HG03095 (cell line): ENCODE results near the gene SMOC2.
"Not testable (repeated sequence)": the region's sequence is repeated elsewhere in the genome, so short reads cannot be mapped to it uniquely, and the experiment has no call there.

ENCODE experiments used
- ATAC-seq: cut with Tn5 transposase; IDR thresholded peaks from one replicate; pipeline ENCODE4 v1.9.1; 2021; ENCODE audit warnings: moderate library complexity; ENCODE audit not compliant: unreplicated experiment

Gene SMOC2

DNA sequence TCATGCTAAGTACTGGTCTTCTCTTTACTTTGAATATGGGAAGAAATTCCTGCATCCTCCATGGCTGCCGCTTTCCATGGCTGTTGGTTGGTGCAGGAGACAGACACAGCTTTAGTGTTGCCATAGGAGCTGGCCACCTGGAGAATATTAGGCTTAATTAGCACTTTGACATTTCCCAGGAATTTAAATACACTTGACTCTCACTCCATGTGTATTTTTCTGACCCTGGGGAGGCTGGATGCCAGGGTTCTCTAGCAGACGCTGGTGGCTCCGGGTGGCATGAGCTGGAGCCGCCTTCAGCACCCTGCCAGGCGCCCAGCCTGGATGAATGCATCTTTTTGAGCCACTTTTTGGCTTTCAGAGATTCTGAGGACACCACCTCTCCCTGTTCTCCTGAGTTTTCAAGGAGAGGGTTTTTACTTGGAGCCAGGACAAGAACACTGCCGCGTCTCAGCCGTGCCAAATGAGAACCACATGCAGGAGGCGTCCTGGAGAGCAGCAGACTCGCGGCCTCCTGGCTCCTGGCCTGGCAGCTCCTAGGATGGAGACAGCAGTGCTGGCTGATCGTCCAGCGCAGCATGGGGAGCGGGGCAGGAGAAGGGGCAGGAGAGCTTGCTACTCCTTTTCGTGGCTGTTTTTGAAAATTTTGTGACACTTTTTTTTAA is 258.8 kb downstream of the SMOC2 start:
- ATAC-seq: no peak

DNA sequence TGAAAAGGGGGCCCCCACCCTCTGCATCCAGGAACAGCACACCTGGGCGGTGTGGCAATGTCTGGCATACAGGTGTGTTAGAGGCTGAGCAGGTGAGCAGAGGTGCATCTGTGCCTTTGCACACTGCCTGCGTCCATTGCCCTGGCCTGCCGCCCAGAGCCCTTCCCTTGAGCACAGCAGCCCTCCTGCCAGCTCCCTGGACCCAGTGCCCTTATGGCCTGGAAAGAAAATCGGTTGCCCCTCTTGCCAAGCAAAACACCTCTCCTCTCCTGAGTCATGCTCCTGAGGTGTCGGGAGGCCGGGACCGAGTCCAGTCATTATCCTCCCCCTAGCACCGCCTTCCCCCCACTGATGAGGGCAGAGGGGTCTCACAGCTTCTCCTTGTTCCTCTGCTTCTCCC is 259.9 kb downstream of the SMOC2 start:
- ATAC-seq: no peak

DNA sequence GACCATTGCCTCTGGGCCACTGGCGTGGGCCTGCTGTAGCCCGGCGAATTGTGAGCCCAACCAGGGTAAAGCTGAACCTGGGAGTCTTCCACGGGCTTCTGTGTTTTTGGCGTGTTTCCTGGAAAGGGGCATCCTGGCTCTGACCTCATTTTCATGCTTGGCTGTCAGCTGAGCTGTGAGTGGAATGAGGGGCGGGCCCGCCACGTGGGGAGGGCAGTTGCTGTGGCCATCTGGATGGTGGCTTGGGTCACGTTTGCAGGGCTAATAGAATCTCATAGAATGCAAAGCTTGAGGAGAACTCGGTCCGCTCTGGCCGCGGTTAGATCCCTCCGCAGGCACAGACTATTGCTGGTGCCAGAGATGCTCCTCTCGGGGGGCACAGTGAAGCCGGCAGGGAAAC is 263.0 kb downstream of the SMOC2 start:
- no peak for ATAC-seq

DNA sequence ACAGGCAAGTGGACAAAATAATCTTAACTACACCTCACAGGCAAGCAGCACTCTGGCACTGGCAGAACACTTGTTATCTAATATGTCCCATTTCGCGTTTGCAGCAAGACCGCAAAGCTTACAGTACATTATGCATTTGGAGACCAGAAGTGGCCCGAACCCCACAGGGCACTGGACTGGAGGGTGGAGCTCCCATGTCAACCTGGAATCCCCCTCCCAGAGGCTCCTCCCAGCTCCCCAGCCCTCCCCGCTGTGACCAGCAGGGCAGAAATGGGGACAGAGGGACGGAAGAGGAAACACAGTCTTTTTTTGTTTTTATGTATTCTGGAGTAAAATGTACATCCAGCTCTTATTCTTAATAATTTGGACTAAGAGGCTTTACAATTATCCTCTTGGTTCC is 263.7 kb downstream of the SMOC2 start:
- no peak for ATAC-seq

DNA sequence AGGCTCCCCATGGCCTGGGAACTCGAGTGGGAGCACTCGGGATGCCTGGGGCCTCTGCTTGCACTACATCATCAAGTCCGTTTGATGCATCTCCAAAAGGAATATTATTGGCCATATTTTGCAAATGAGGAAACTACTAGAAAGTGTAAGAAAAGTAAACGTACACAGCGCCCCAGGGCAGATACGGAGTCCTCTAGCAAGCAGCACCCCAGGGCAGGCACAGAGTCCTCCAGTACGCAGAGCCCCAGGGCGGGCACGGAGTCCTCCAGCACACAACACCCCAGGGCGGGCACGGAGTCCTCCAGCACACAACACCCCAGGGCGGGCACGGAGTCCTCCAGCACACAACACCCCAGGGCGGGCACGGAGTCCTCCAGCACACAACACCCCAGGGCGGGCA is 264.3 kb downstream of the SMOC2 start:
- not testable (repeated sequence) for ATAC-seq

DNA sequence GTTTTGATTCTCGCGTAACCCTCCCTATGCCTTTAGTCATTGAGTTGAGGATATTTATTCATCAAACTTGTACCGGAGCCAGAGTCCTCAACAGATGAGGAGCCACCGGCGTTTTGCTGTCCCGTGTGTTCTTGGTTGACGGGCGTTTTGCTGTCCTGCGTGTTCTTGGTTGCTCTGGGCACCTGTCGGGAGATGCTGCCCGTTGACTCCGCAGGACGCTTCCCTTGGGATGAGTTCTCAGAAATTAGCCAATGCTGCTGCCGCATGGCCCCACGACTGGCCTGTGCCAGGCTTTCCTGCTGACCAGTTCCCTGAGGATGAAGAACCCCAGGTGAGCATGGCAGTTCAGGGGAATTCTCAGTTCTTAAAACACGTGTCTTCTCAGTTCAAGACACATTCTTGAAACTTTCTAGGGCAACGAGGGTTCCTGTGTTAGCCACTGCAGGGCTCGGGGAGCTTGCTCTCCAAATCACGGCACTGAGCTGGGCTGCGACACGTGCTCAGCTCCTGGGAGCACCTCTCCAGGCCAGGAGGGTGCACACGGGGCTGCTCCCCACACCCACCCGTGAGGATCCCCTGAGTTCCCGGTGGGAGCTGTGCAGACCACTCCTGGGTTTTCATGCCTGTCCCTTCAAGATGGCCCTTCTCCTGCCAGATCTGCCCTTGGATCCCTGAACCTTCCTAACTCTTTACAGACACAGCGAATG is 265.6 kb downstream of the SMOC2 start:
- ATAC-seq: no peak

DNA sequence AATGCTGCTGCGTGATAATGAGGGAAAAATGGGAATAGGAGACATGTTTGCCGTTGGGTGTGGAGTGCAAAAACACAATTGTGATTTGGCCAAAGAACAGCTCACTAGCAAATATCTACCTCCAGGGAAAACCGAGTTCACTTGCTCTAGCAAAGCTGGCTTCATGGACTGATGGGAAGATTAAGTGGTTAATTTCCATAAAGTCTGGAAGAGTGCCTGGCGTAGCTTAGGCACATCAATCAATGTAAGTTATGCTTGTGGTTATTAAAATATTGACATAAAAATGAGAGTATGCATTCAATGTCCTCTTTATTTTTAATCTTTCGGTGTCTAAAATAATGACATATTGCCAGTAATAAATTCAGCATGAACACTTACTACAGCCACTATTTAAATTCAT is 267.5 kb downstream of the SMOC2 start:
- ATAC-seq: no peak

DNA sequence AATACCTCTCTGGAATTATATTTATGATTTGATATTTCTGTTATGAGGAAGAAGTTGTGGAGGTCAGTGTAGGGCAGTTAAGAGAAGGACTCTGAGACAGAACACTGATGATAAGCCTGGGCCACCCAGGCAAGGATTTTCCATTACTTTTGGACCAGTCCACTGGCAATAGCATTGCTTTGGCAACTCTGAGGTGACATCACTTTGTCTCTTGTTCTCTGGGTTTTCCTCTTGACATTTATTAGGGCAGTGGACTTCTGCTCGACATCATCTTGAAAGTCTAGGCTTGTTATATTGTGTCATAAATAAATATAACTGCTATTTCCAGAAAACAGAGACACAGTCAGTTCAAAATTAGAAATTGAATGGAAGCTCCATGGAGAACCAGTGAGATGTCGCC is 268.0 kb downstream of the SMOC2 start:
- ATAC-seq: no peak

DNA sequence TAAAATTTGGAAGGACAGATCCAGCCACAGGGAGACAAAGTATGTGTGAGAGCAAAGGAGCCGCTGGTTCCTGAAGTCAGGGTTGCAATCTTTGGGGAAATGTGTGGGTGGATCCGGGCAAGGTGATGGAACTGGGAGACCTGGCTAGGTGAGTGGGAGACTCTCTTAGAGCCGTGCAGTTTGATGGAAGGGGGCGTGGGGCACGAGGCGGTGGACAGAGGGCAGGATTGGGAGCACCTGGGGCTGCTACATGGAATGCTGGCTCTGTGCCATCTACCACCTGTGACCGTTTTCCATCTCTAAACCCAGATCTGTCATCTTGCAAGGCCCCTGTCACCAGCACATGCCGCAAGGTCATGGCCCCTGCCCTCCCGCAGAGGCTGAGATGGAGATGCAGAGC is 268.4 kb downstream of the SMOC2 start:
- no peak for ATAC-seq

DNA sequence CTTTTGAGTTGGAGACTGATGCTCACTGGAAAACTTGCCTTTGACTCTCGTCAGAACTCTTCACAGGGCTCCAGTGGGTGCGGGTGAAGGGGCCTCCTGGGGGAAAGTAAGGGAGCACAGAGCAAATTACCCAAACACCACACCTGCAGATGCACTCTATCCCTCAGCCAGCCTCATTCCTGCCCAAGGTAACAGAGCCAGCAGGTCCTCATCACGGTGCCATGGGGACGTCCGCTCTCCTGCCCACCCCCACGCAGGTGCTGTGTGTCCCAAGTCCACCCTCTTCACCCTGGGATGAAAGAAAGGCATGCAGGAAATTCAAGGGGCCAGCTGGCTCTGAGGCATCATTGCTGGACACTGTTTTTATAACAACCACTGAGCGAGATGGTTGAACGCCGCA is 269.0 kb downstream of the SMOC2 start:
- no peak for ATAC-seq

DNA sequence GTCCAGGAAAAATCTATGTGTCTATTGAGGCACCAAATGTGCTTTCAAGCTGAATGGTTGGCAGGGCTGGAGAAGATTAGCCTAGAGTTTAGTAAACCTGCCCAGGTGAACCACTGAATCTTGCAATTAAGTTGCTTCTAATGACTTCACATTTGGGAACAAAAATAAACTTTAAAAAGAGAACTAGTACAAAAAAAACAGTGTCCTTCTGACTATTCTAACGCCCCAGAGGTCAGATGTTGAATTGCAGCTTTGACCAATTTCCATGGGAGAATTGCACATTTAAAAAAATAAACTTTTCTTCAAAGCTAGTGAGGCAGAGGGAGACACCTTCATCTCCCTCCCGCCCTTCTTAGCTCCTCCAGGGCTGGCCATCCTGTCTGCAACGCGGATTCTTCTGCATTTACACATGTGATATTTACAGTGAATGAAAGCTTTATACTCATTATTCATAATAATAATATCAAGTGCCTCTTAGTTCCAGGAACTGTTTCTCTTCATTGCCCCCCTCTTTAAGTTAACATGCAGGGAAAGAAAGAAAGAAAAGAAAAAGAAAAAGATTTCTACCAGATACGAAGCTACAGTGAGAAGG is 270.2 kb downstream of the SMOC2 start:
- ATAC-seq: no peak

DNA sequence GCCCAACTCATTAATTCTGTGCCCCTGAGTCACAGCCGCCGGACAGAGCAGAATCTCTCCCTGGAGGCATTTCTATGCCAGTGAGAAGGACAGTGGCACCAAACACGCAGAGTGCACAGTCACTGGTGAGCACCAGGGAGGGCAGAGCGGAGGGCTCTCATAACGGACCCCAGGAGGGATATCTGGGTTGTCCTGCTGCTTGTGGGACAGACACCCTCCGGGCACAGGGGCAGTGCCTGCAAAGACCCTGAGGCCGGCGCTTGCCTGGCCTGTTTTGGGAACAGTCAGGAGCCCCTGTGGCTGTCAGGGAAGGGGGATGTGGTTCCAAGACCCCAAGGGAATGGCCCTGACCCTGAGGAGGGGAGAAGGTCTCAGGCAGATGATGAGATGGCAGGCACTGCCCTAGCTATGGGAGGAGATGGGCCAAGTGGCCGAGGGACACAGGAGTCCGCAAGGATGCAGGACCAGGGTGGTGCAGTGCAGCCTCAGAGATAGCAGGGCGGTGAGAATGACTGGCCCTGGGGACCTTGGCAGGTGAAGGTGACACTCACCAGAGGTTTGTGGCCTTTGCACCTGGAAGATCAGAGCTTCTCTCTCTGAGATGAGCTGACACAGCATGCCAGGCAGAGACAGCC is 270.8 kb downstream of the SMOC2 start:
- no peak for ATAC-seq

DNA sequence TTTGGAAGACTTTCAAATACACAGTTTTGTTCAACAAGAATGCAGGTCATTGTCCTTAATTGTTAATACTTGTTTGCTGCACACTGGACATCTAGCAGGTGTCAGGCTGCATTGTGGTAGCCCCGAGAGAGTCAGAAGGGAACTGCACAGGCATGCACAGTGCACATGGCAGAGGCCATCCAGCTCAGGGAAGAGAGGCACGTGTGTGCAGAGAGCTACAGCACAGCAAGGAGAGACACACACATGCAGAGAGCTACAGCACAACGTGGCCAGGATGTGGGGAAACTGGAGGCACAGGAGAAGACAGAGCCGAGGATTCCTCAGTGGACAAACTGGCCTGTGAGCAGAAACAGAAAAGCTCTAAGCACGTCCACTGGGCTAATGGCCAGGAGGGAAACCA is 272.0 kb downstream of the SMOC2 start:
- no peak for ATAC-seq

DNA sequence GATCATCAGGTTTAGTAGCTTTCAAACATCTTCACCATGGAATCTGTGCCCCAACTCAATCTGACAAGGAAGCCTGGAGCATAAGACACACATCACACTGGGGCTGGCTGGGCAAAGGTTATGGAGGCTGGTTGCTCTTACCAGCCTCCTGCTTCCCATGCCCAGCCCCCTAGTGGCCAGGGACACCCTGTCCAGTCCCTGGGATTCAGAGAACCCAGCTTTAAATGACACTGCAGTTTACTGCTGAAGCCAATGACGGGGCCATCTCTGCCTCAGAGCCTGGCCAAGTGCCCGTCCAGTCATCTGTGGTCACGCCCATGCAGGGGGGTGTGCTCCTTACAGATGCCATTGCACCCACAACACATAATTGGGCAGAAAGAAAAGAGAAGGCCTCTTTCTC is 272.9 kb downstream of the SMOC2 start:
- ATAC-seq: no peak

DNA sequence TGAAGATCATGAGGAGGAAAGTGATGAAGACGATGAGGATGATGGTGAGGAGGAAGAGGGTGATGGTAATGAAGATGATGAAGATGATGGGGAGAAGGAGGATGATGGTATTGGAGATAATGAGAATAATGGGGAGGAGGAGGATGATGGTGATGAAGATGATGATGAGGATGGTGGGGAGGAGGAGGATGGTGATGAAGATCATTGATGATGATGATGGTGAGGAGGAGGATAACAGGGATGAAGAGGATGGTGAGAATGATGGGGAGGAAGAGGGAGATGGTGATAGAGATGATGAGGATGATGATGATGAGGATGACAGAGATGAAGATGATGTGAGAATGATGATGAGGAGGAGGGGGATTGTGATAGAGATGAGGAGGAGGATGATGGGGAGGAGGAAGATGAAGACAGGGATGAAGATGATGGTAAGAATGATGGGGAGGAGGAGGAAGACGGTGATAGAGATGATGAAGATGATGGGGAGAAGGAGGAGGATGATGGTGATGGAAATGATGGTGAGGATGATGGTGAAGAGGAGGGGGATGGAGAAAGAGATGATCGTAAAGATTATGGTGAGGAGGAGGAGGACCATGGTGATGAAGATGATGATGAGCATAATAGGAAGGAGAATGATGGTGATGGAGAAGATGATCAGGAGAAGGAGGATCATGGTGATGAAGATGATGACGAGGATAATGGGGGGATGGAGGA is 273.7 kb downstream of the SMOC2 start:
- ATAC-seq: no peak

DNA sequence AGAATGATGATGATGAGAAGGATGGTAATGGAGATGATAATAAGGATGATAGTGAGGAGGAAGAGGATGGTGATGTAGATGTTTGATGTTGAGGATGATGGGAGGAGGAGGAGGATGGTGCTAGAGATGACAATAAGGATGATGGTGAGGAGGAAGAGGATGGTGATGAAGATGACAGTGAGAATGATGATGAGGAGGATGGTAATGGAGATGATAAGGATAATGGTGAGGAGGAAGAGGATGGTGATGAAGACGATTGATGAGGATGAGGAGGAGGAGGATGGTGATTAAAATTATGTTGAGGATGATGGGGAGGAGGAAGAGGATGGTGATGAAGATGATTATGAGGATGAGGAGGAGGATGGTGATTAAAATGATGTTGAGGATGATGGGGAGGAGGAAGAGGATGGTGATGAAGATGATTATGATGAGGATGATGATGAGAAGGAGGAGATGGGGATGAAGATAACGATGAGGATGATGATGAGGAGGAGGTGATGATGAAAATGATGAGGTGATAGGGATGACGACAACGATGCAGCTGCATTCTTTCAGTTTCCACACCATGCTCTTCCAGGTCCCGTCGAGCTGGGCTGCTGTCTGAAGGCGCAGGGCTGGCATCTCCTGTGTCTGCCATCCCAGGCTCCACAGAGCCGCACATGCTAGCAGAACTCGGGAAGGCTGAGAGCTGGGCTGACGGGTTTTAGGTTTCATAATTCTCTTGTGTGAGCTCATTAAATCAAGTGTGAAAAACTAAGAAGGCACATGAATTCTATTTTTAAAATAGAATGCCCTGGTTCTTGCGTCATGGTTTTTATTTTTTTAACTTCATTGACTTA is 274.9 kb downstream of the SMOC2 start:
- no peak for ATAC-seq

DNA sequence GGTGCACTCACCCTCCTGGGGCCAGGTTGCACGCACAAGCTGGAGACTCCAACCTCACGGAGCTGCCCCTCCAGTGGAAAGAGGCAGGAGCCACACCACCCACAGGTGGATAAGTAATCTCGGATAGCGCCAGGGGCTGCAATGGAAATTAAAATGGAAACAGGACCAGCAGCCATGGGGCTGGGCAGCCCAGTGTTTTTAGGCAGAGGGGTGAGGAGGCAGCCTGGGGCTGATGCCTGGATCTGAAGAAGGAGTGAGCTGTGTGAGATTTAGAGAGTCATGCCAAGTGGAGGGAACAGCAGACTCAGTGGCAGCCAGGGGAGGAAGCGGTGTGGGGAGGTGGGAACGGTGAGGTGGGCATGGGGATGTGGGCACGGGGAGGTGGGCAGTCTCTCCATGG is 275.6 kb downstream of the SMOC2 start:
- no peak for ATAC-seq

DNA sequence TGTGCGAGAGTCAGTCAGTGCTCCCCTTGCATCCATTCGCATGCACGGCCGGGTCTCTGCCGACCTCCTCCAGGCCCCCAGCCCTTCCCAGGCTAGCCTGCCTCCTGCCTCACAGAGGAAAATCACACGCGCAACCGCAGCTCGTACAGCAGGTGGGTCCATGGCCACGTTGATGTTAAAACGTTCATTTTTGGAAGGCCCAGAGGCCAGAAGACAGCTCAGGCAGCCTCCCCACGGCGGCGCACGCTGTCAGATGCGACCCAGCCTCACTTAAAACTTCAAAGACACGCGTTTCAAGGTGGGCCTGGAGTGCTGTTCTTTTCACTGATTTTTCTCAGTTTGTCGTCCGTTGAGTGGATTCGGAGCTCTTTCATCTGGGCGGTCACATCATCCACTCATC is 276.5 kb downstream of the SMOC2 start:
- ATAC-seq: no peak
